ENCODE measurements around the gene GPR180. TPM values are rescaled to one million over a fixed set of nuclear protein-coding genes. Genes with fewer than 3 reads are reported as not detected.

The GPR180 gene
- polyA plus RNA-seq, 2 of the 4 experiments (the other 2 are of a cell fraction): 3.6 to 7.8 TPM

DNA sequence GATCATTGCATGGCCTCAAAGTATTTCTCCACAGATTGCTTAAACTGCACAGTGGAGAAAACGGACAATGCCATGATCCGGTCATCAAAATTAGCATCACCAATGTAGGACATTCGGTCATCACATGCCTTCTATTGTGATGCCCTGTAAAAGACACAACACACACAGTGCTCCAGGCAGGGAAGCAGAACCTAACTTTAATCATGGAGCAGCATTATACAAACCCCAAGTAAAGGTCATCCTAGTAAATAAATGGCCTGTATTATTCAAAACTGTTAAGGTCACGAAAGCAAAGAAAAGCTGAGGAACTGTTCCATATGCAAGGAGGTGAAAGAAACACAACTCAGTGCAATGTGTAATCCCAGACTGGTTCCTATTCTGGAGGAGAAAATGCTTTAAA is 47.9 kb upstream of the GPR180 start:
- DNase-seq (ENCODE audit: low read depth in 1 of 2, low spot score in 1 of 2): no peak
- Histone ChIP-seq H3K4me2 (no peak overlapping the region), H3K9me3 (no peaks in the 10 kb centered on the region), H3K4me1 (peaks cover 8% of the 10 kb centered on the region; the same call in 1 of the 3 replicates), H3K4me3 (no peak overlapping the region), H3K27ac (no peak overlapping the region)
- TF ChIP-seq ESRRA (IDR thresholded peaks at IDR 0.05; ENCODE audit: borderline replicate concordance, low read length) (no peak), JUNB (IDR thresholded peaks at IDR 0.05) (no peak), TP53 (CRISPR knock-in tag; IDR thresholded peaks at IDR 0.05) (no peak), HOXB5 (CRISPR knock-in tag; IDR thresholded peaks at IDR 0.05) (no peak), CBX2 (IDR thresholded peaks at IDR 0.05; ENCODE audit: borderline replicate concordance, low read depth) (no peak), NFE2L2 (conservative IDR thresholded peaks at IDR 0.05; ENCODE audit: low read length) (no peak)
- TF ChIP-seq, protein P1, sequence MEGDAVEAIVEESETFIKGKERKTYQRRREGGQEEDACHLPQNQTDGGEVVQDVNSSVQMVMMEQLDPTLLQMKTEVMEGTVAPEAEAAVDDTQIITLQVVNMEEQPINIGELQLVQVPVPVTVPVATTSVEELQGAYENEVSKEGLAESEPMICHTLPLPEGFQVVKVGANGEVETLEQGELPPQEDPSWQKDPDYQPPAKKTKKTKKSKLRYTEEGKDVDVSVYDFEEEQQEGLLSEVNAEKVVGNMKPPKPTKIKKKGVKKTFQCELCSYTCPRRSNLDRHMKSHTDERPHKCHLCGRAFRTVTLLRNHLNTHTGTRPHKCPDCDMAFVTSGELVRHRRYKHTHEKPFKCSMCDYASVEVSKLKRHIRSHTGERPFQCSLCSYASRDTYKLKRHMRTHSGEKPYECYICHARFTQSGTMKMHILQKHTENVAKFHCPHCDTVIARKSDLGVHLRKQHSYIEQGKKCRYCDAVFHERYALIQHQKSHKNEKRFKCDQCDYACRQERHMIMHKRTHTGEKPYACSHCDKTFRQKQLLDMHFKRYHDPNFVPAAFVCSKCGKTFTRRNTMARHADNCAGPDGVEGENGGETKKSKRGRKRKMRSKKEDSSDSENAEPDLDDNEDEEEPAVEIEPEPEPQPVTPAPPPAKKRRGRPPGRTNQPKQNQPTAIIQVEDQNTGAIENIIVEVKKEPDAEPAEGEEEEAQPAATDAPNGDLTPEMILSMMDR (IDR thresholded peaks at IDR 0.05): no peak
- ChIA-PET POLR2A (no interaction called here), CTCF (no interaction called here)
- no peak for FAIRE-seq
- WGBS (ENCODE audit: missing lambda C conversion rate): 83% methylated on average over 4 of the region's 4 CpGs
- ATAC-seq: no peak

DNA sequence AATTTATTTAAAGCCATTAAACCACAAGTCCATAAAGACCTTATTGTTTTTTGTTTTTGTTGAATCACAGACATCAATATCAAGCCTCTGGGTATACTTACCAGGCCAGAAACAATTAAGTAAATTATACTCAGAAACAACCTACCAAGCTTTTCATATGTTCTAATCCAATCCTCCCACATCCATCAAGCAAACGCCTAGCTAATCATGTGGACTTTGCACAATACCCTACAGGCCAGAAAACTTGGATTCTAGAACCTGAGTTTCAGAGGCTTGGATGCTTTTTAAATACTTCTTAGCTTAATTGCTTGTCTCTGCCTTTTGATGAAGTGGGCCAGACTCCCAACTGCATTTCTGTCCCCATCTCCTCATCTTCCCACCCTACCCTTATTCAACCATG is 45.6 kb upstream of the GPR180 start:
- H3K4me2 ChIP-seq: no peak overlapping the region
- peaks cover 4% of the 10 kb centered on the region; the same call in 1 of the 3 replicates for H3K4me1 ChIP-seq
- H3K4me3 ChIP-seq: no peak overlapping the region
- POLR2A ChIA-PET: interaction anchor here (0.7 to 1.5 kb wide), 2 partner anchors 40 to 865 kb away, joined by 3 read pairs; partner anchors contain the start of gene TGDS
- FAIRE-seq: no peak
- no peak overlapping the region for H3K27ac ChIP-seq
- TF ChIP-seq EHMT2 (IDR thresholded peaks at IDR 0.05; ENCODE audit: low read depth): no peak
- TF ChIP-seq BHLHE40 (IDR thresholded peaks at IDR 0.05; ENCODE audit: low read depth, low read length): no peak
- no peak for TF ChIP-seq EP300 (IDR thresholded peaks at IDR 0.05)
- no peak for TF ChIP-seq POLR2AphosphoS2 (conservative IDR thresholded peaks at IDR 0.05; ENCODE audit: low read length)
- TF ChIP-seq, protein P1 (IDR thresholded peaks at IDR 0.05): no peak
- no peak for TF ChIP-seq HOXA7 (CRISPR knock-in tag; IDR thresholded peaks at IDR 0.05)
- TF ChIP-seq EHF (CRISPR knock-in tag; IDR thresholded peaks at IDR 0.05): no peak
- TF ChIP-seq CHD2 (IDR thresholded peaks at IDR 0.05; ENCODE audit: low read length, partially characterized antibody): no peak
- TF ChIP-seq KDM5A (IDR thresholded peaks at IDR 0.05): no peak
- H3K9me3 ChIP-seq: no peaks in the 10 kb centered on the region
- DNase-seq (ENCODE audit: low read depth in 1 of 2, low spot score in 1 of 2): no peak
- no peak for ATAC-seq
- 56% methylated on average over 1 of the region's 1 CpG for WGBS (ENCODE audit: missing lambda C conversion rate)
- CTCF ChIA-PET: interaction anchor here (1.2 kb wide), 1 partner anchor 161 kb away, joined by 3 read pairs; no protein-coding TSS in a partner anchor

DNA sequence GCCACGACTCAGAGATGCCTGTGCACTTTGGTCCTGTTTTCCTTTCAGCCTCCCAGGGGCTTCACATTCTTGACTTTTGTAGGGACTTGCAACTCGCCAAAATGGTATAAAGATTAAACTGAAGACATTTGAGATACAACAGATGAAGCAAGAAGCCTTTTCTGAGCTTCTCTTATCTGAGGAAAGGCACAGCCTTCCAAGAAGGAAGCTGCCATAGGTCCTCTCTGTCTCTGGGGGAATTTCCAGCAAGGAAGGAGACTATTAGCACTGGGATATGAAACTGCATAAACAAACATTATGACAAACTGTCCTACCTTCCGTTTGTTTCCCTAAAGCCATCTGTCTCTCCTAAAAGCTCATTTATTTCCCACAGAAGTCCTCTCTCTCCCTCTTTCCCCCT is 45.0 kb upstream of the GPR180 start:
- POLR2A ChIA-PET: interaction anchor here (0.7 kb wide), 1 partner anchor 865 kb away, joined by 3 read pairs; no protein-coding TSS in a partner anchor
- H3K27ac ChIP-seq: no peak overlapping the region
- CTCF ChIA-PET: interaction anchor here (1.0 kb wide), 1 partner anchor 9 kb away, joined by 4 read pairs; no protein-coding TSS in a partner anchor
- no peak for DNase-seq (ENCODE audit: low read depth in 1 of 2, low spot score in 1 of 2)
- FAIRE-seq: no peak
- no peak for ATAC-seq
- no peak overlapping the region for H3K4me3 ChIP-seq
- no peaks in the 10 kb centered on the region for H3K9me3 ChIP-seq
- 0 out of 3 replicates have a peak, but pooled peaks cover 3% of the 10 kb centered on the region for H3K4me1 ChIP-seq
- WGBS (ENCODE audit: missing lambda C conversion rate): 42% methylated on average over 3 of the region's 3 CpGs
- H3K4me2 ChIP-seq: no peak overlapping the region
- TF ChIP-seq POLR2A (IDR thresholded peaks at IDR 0.05; ENCODE audit: low read length) (no peak), FOXS1 (CRISPR knock-in tag; IDR thresholded peaks at IDR 0.05) (no peak), EHMT2 (IDR thresholded peaks at IDR 0.05; ENCODE audit: low read depth) (no peak), NPAS2 (CRISPR knock-in tag; IDR thresholded peaks at IDR 0.05; ENCODE audit: borderline replicate concordance) (no peak), KDM1A (IDR thresholded peaks at IDR 0.05; ENCODE audit: low read depth) (no peak), RAD21 (conservative IDR thresholded peaks at IDR 0.05 in 1 of 2, IDR thresholded peaks at IDR 0.05 in 1 of 2) (no peak), TP53 (CRISPR knock-in tag; IDR thresholded peaks at IDR 0.05) (no peak), MYC (IDR thresholded peaks at IDR 0.05; ENCODE audit: borderline replicate concordance, low read length) (no peak)
- TF ChIP-seq, protein P2, sequence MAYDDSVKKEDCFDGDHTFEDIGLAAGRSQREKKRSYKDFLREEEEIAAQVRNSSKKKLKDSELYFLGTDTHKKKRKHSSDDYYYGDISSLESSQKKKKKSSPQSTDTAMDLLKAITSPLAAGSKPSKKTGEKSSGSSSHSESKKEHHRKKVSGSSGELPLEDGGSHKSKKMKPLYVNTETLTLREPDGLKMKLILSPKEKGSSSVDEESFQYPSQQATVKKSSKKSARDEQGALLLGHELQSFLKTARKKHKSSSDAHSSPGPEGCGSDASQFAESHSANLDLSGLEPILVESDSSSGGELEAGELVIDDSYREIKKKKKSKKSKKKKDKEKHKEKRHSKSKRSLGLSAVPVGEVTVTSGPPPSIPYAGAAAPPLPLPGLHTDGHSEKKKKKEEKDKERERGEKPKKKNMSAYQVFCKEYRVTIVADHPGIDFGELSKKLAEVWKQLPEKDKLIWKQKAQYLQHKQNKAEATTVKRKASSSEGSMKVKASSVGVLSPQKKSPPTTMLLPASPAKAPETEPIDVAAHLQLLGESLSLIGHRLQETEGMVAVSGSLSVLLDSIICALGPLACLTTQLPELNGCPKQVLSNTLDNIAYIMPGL (CRISPR knock-in tag; IDR thresholded peaks at IDR 0.05; ENCODE audit: borderline replicate concordance): no peak
- TF ChIP-seq, protein P3, sequence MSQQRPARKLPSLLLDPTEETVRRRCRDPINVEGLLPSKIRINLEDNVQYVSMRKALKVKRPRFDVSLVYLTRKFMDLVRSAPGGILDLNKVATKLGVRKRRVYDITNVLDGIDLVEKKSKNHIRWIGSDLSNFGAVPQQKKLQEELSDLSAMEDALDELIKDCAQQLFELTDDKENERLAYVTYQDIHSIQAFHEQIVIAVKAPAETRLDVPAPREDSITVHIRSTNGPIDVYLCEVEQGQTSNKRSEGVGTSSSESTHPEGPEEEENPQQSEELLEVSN (IDR thresholded peaks at IDR 0.05; ENCODE audit: borderline replicate concordance, low read depth): no peak
- TF ChIP-seq, protein P4, sequence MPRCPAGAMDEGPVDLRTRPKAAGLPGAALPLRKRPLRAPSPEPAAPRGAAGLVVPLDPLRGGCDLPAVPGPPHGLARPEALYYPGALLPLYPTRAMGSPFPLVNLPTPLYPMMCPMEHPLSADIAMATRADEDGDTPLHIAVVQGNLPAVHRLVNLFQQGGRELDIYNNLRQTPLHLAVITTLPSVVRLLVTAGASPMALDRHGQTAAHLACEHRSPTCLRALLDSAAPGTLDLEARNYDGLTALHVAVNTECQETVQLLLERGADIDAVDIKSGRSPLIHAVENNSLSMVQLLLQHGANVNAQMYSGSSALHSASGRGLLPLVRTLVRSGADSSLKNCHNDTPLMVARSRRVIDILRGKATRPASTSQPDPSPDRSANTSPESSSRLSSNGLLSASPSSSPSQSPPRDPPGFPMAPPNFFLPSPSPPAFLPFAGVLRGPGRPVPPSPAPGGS (IDR thresholded peaks at IDR 0.05): no peak
- TF ChIP-seq, protein P5, sequence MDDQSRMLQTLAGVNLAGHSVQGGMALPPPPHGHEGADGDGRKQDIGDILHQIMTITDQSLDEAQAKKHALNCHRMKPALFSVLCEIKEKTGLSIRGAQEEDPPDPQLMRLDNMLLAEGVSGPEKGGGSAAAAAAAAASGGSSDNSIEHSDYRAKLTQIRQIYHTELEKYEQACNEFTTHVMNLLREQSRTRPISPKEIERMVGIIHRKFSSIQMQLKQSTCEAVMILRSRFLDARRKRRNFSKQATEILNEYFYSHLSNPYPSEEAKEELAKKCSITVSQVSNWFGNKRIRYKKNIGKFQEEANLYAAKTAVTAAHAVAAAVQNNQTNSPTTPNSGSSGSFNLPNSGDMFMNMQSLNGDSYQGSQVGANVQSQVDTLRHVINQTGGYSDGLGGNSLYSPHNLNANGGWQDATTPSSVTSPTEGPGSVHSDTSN (IDR thresholded peaks at IDR 0.05): no peak
